GM08714 (cell line): ENCODE results near the gene NEMP2.
"Not testable (repeated sequence)": the region's sequence is repeated elsewhere in the genome, so short reads cannot be mapped to it uniquely, and the experiment has no call there.

Experiments used
- H3K4me3 ChIP-seq: fragments of 200-500 bp; sonication (Bioruptor generic); 2 replicates; pipeline ENCODE4 v1.5.1; 2014; ENCODE audit warnings: mild to moderate bottlenecking, low read length, inconsistent platforms
- ZNF274 ChIP-seq: IDR thresholded peaks from 2 replicates; pipeline ENCODE4 v1.6.1; 2012; ENCODE audit warnings: mild to moderate bottlenecking, low read depth, low read length

The NEMP2 gene

DNA sequence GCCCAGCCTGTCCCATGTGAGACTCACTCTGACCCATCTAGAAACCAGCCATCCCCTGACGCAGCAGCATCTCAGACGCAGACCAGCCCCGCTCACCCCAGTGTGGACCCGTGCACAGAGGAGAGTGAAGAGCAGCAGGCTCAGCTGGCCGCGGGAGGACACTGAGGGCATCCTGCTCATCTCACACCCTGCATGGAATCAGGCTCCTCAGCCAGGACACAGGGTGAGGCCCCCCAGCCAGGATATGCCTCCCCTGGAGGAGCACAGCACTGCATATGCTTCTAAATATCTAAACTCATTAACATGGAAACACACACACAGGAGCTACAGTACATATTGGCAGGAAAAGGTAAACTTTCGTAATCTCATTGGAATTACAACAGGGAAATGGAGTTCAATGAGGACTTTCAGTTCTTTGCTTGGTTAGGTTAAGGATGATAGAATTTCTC is 34.4 kb downstream of the NEMP2 start:
- no peak overlapping the region for H3K4me3 ChIP-seq
- TF ChIP-seq ZNF274, result no peak

DNA sequence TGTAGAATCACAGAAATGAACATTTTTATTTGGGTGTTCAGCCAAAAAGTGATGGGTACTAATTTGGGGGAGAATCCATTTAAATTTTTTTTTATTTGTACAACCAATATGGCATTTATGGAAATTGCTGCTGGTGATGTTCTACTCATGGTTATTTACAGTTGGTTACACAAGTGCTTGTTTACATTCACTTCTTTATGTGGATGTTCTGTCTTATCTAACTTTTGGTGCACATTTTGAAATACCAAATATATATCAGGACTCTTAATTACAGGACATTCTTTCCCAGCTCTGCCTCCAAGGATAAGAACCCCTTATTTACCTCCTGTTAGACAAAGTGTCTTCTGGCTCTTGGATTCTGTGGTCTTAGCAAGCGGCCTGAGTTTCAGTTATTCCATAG is 35.2 kb downstream of the NEMP2 start:
- TF ChIP-seq ZNF274, result no peak
- no peak overlapping the region for H3K4me3 ChIP-seq

DNA sequence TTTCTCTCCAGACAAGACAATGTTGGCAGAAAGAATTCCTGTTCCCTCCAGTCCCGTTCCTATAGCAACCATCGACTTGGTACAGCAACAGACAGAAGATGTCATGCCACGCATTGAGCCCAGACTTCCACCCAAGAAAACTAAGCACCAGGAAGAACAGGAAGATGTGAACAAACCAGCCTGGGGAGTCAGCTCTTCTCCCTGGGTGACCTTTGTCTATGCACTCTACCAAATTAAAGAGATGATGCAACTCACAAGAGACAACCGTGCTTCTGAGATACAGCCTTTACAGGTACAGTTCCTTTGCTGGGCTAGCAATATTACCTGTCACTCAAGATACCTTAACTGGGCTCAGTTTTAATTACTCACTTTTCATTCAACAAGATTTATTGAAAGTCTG is 37.1 kb downstream of the NEMP2 start:
- no peak overlapping the region for H3K4me3 ChIP-seq
- TF ChIP-seq ZNF274, result no peak

DNA sequence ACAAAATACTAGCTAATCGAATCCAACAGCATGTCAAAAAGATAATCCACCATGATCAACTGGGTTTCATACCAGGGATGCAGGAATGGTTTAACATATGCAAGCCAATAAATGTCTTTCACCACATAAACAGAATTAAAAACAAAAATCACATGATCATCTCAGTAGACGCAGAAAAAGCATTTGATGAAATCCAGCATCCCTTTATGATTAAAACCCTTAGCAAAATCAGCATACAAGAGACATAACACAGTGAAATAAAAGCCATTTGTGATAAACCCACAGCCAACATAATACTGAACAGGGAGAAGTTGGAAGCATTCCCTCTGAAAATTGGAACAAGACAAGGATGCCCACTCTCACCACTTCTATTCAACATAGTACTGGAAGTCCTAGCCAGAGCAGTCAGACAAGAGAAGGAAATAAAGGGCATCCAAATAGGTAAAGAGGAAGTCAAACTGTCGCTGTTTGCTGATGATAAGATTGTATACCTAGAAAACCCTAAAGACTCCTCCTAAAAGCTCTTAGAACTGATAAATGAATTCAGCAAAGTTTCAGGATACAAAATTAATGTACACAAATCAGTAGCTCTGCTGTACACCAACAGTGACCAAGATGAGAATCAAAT is 39.8 kb downstream of the NEMP2 start:
- H3K4me3 ChIP-seq, result not testable (repeated sequence)

GRCh38 chr2:190493095-190493494 is 41.4 kb downstream of the NEMP2 start:
- no peak for TF ChIP-seq ZNF274

DNA sequence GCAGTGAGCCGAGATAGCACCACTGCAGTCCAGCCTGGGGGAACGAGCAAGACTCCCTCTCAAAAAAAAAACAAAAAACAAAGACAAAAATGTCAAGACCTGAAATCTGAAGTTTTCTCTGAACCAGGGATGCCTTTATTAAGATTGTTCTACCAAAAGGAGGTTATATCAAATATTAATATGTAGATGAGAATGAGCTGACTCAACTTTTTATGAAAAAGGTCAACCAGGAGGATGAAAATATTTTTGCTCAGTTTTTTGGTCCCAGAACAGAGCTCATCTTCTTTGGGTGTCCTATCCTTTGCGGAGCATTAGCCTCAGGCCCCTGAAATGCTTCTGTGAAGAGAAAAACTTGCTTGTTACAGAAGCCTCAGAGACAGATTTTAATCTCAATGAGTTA is 44.0 kb downstream of the NEMP2 start:
- H3K4me3 ChIP-seq, result no peak overlapping the region
- no peak for TF ChIP-seq ZNF274

More at GRCh38 chr2:190493095-190493494, 41.4 kb downstream of the NEMP2 start:
- no peak overlapping the region for H3K4me3 ChIP-seq

GRCh38 chr2:190489475-190489874 is 45.0 kb downstream of the NEMP2 start:
- no peak for TF ChIP-seq ZNF274
- H3K4me3 ChIP-seq, result no peak overlapping the region

- no peak for TF ChIP-seq ZNF274
- no peak overlapping the region for H3K4me3 ChIP-seq
These were observed 45.8 kb downstream of the NEMP2 start for GRCh38 chr2:190488516-190489233.

GRCh38 chr2:190486037-190486623 is 48.4 kb downstream of the NEMP2 start:
- no peak for TF ChIP-seq ZNF274
- H3K4me3 ChIP-seq, result no peak overlapping the region

- TF ChIP-seq ZNF274, result no peak
- no peak overlapping the region for H3K4me3 ChIP-seq
These were observed 52.1 kb downstream of the NEMP2 start for GRCh38 chr2:190482451-190482850.

- H3K4me3 ChIP-seq, result no peak overlapping the region
- TF ChIP-seq ZNF274, result no peak
These were observed 53.2 kb downstream of the NEMP2 start for GRCh38 chr2:190481339-190481738.

DNA sequence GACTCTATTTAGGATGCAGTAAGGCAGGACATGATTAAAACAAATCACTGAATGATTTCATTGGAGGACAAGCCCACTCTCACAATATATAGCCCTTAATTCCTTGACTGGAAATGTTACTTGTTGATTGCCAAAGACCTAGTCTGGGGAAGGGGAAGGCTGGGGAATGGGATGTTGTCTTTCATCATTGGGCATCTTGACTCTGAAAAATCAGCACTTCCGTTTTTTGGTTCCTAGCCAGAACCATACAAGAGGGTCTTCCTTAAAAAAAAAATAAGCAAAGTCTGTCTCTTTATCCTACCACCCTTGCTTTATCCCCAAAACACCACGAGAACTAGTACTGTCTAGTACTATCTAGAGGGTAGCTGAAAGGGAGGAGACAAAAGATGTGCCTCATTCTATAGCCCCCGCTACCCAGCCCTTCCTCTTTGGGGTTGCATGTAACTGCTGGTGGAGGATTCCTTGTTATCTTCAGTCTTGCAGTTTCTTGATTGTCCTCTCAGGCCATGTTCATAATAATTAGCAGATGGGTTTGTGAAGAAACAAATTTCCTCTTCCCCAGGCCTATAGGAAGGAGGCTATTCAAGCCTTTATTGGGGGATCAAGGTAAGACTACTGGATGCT is 55.8 kb downstream of the NEMP2 start:
- H3K4me3 ChIP-seq, result no peak overlapping the region
- no peak for TF ChIP-seq ZNF274

DNA sequence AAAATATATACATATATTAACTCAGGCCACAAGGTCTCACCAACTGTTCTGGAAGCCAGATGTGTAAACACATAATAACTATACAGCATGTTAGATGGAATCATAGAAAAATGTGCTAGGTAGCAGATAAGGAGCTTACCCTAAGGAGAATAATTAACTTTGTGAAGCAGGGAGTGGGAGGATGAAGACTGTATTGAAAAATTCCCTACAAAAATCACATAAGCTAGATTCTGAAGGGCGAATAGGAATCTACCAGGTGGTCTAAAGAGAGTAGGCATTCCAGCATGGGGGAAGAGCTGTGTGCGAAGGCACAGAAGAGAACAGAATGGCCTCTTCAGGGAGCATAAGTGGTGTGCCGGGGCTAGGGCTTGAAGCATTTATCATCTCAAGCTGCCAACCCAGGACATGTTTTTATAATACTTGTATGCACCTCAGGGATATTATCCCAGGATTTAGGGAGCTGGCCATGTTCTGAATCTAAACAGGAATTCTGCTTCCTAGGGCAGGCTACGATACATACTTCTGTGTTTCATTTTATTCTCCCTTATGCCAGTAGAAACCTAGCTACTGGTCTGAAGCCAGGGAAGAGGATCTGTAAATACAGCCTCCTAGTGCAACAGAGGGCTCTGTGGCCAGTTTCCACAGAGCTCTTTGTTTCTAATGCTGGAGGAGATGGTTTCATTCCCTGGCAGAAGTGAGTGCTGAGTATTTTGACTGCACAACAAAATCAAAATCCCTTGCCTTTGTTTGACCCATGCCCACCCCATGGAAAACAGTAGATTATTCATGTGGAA is 56.7 kb downstream of the NEMP2 start:
- TF ChIP-seq ZNF274, result no peak
- H3K4me3 ChIP-seq, result no peak overlapping the region

DNA sequence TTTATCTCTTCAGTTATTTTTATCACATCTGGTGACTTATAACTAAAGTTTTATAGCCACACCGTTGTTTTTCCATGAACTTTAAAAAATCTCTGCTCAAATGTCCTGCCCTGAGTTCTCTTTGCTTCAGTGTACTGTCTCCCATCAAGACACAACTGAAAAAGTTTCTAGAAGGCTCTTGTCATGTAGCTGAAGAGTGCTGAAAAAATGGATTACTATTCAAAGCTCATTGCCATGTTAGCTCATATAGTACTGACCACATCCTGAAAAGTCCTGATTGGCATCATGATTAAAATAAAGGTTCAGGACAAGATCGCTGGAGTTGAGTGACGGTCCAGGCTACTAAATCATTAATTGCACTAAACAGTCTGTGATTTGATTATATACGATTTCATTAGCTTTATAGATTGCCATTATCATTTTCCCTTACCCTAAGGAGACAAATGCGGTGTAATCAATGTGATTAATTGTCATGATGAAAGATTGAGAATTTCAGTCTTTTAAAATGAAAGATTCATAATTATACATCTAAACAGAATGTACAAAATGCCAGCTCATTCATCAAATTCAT is 64.2 kb downstream of the NEMP2 start:
- H3K4me3 ChIP-seq, result no peak overlapping the region
- TF ChIP-seq ZNF274, result no peak
